IPS-18a (cell line): ENCODE measurements around the gene MTX3.

Source experiments
- H3K27ac ChIP-seq: one replicate; pipeline ENCODE4 v1.5.1; 2013; ENCODE audit warnings: low read length
- H3K27me3 ChIP-seq: one replicate; pipeline ENCODE4 v1.6.1; 2013; ENCODE audit warnings: mild to moderate bottlenecking, low read length; ENCODE audit not compliant: control insufficient read depth, insufficient read depth
- H3K36me3 ChIP-seq: one replicate; pipeline ENCODE4 v1.6.1; 2013; ENCODE audit warnings: low read depth, low read length; ENCODE audit not compliant: control insufficient read depth
- H3K4me1 ChIP-seq: one replicate; pipeline ENCODE4 v1.6.1; 2013; ENCODE audit warnings: low read depth, low read length; ENCODE audit not compliant: control insufficient read depth
- H3K4me3 ChIP-seq: one replicate; pipeline ENCODE4 v1.5.1; 2013; ENCODE audit warnings: low read length
- H3K9ac ChIP-seq: one replicate; pipeline ENCODE4 v1.6.1; 2013; ENCODE audit warnings: mild to moderate bottlenecking, low read length, moderate library complexity
- H3K9me3 ChIP-seq: one replicate; pipeline ENCODE4 v1.6.1; 2013; ENCODE audit warnings: low read depth, low read length; ENCODE audit not compliant: control insufficient read depth

Gene MTX3

GRCh38 chr5:79976759-79977515 is 14.1 kb downstream of the MTX3 start:
- Histone ChIP-seq H3K9me3 (no peaks in the 10 kb centered on the region), H3K9ac (no peak overlapping the region), H3K4me1 (no peaks in the 10 kb centered on the region), H3K4me3 (no peak overlapping the region), H3K27me3 (no peaks in the 10 kb centered on the region), H3K27ac (no peak overlapping the region), H3K36me3 (peaks cover 33% of the 10 kb centered on the region)

- Histone ChIP-seq H3K27me3 (no peaks in the 10 kb centered on the region), H3K27ac (no peak overlapping the region), H3K9me3 (no peaks in the 10 kb centered on the region), H3K36me3 (peaks cover 22% of the 10 kb centered on the region), H3K9ac (no peak overlapping the region), H3K4me1 (no peaks in the 10 kb centered on the region), H3K4me3 (no peak overlapping the region)
These were observed 15.6 kb downstream of the MTX3 start for GRCh38 chr5:79975422-79975821.

- H3K27ac ChIP-seq = no peak overlapping the region
- H3K27me3 ChIP-seq = no peaks in the 10 kb centered on the region
- H3K4me1 ChIP-seq = no peaks in the 10 kb centered on the region
- H3K4me3 ChIP-seq = no peak overlapping the region
- H3K36me3 ChIP-seq = peaks cover 22% of the 10 kb centered on the region
- H3K9ac ChIP-seq = no peak overlapping the region
- no peaks in the 10 kb centered on the region for H3K9me3 ChIP-seq
These were observed 16.2 kb downstream of the MTX3 start for GRCh38 chr5:79974886-79975285.

- Histone ChIP-seq H3K27me3 (no peaks in the 10 kb centered on the region), H3K27ac (no peak overlapping the region), H3K9ac (no peak overlapping the region), H3K9me3 (no peaks in the 10 kb centered on the region), H3K36me3 (peaks cover 20% of the 10 kb centered on the region), H3K4me3 (no peak overlapping the region), H3K4me1 (no peaks in the 10 kb centered on the region)
These were observed 17.1 kb downstream of the MTX3 start for GRCh38 chr5:79973996-79974395.

- peaks cover 16% of the 10 kb centered on the region for H3K36me3 ChIP-seq
These were observed 17.6 kb downstream of the MTX3 start for GRCh38 chr5:79973511-79973910.

GRCh38 chr5:79971156-79971555 is 19.9 kb downstream of the MTX3 start:
- Histone ChIP-seq H3K9ac (no peak overlapping the region), H3K36me3 (no peaks in the 10 kb centered on the region), H3K4me3 (no peak overlapping the region), H3K4me1 (no peaks in the 10 kb centered on the region), H3K27ac (no peak overlapping the region), H3K27me3 (no peaks in the 10 kb centered on the region), H3K9me3 (no peaks in the 10 kb centered on the region)

More at GRCh38 chr5:79973511-79973910, 17.6 kb downstream of the MTX3 start:
- H3K27ac ChIP-seq = no peak overlapping the region
- H3K27me3 ChIP-seq = no peaks in the 10 kb centered on the region
- no peaks in the 10 kb centered on the region for H3K9me3 ChIP-seq
- H3K9ac ChIP-seq = no peak overlapping the region
- no peaks in the 10 kb centered on the region for H3K4me1 ChIP-seq
- H3K4me3 ChIP-seq = no peak overlapping the region

DNA sequence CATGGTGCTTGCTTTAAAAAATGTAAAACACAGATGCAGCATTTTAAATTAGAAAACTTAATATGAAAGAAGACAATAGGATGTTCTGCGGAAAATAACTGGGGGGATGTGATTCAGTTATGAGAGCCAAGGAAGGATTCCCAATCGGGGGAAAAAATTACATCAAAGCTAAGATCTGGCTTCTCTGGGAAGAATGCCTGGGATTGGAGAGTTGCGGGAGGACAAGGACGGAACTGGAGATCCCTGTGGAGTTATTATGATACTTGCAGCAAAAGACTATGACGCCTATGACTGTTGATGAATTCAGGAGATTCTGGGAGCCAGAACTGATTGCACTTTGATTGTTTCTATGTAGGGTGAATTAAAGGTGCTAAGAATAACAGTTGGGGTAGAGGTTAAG is 24.6 kb downstream of the MTX3 start:
- no peak overlapping the region for H3K9ac ChIP-seq
- no peak overlapping the region for H3K4me3 ChIP-seq
- no peak overlapping the region for H3K27ac ChIP-seq
- no peaks in the 10 kb centered on the region for H3K27me3 ChIP-seq
- H3K36me3 ChIP-seq = no peaks in the 10 kb centered on the region
- H3K9me3 ChIP-seq = no peaks in the 10 kb centered on the region
- no peaks in the 10 kb centered on the region for H3K4me1 ChIP-seq

GRCh38 chr5:79964136-79964535 is 26.9 kb downstream of the MTX3 start:
- Histone ChIP-seq H3K9ac (no peak overlapping the region), H3K36me3 (no peaks in the 10 kb centered on the region)

DNA sequence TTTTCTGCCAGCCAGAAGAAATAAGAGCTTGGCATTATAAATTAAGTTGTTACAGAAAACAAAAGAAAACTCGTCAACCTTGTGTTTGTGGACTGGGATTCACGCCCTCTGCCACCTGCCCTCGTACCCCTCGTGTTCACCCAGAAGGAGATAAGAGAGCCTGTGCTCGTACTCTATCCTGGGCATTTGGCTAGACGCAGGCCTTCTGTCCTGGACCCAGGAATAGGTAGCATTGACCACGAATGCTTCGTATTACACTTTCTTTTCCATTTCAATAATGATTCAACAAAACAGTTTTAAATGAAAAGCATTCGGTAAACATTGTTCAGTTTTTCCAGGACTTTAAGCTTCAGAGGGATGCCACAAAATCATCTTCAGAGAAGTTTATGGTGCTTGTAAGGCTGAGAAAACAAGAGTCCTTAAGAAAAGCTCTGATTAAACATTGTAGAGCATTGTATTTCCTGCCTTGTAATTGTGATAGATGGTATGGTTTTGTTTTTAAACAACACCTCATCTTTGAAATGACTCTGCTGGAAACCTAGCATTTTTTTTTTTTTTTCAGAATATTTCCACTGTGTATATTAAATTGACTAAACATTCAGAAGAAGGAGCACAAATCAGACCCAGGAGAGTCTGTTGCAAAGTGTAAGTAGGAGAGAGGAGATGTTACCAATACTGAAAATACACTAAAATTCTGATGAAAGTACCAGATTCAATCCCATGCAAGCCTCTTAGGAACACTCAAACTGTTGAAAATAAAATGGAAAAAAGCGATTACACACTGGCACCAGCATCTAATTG is 27.6 kb downstream of the MTX3 start:
- no peaks in the 10 kb centered on the region for H3K27me3 ChIP-seq
- H3K9ac ChIP-seq = no peak overlapping the region
- no peaks in the 10 kb centered on the region for H3K4me1 ChIP-seq
- H3K9me3 ChIP-seq = no peaks in the 10 kb centered on the region
- no peaks in the 10 kb centered on the region for H3K36me3 ChIP-seq
- H3K4me3 ChIP-seq = no peak overlapping the region
- H3K27ac ChIP-seq = no peak overlapping the region

More at GRCh38 chr5:79964136-79964535, 26.9 kb downstream of the MTX3 start:
- Histone ChIP-seq H3K9me3 (no peaks in the 10 kb centered on the region), H3K4me3 (no peak overlapping the region), H3K27me3 (no peaks in the 10 kb centered on the region), H3K27ac (no peak overlapping the region), H3K4me1 (no peaks in the 10 kb centered on the region)

- Histone ChIP-seq H3K9ac (no peak overlapping the region), H3K27me3 (no peaks in the 10 kb centered on the region), H3K27ac (no peak overlapping the region), H3K9me3 (no peaks in the 10 kb centered on the region), H3K36me3 (no peaks in the 10 kb centered on the region), H3K4me3 (no peak overlapping the region), H3K4me1 (no peaks in the 10 kb centered on the region)
These were observed 28.4 kb downstream of the MTX3 start for GRCh38 chr5:79962575-79963222.

- H3K27me3 ChIP-seq = no peaks in the 10 kb centered on the region
- no peak overlapping the region for H3K9ac ChIP-seq
- H3K4me3 ChIP-seq = no peak overlapping the region
- H3K36me3 ChIP-seq = no peaks in the 10 kb centered on the region
- no peaks in the 10 kb centered on the region for H3K4me1 ChIP-seq
- H3K9me3 ChIP-seq = no peaks in the 10 kb centered on the region
- no peak overlapping the region for H3K27ac ChIP-seq
These were observed 29.1 kb downstream of the MTX3 start for GRCh38 chr5:79961716-79962574.
